GM23338 (cell line): Measurements from ENCODE around the gene NUDCD2. TPM values are rescaled to one million over a fixed set of nuclear protein-coding genes. Genes with fewer than 3 reads are reported as not detected.

ENCODE experiments used
- ATAC-seq: fragments of 200-7000 bp; cut with Tn5 transposase; 3 replicates; pipeline ENCODE4 v1.9.1; 2020
- DNase-seq: peaks from one replicate; pipeline ENCODE4 v3.0.0-alpha.2; 2015; ENCODE audit warnings: low spot score
- H2AFZ ChIP-seq: fragments of 200-600 bp; sonication (generic); 2 replicates; pipeline ENCODE4 v1.8.0; 2016; ENCODE audit warnings: antibody characterized with exemption, mild to moderate bottlenecking, moderate library complexity
- H3F3A ChIP-seq: fragments of 200-600 bp; sonication (generic); replicated peaks from 2 replicates; pipeline ENCODE4 v1.8.0; 2017; ENCODE audit warnings: antibody characterized with exemption, mixed run types, low read depth
- H3K27ac ChIP-seq: fragments of 200-600 bp; sonication (generic); 2 replicates; pipeline ENCODE4 v1.6.1; 2016; ENCODE audit warnings: low read depth
- H3K27me3 ChIP-seq: fragments of 200-600 bp; sonication (generic); 2 replicates; pipeline ENCODE4 v1.8.0; 2016; ENCODE audit warnings: mild to moderate bottlenecking, mixed run types, moderate library complexity; ENCODE audit not compliant: insufficient read depth
- H3K36me3 ChIP-seq: fragments of 200-600 bp; sonication (generic); 2 replicates; pipeline ENCODE4 v1.8.0; 2016; ENCODE audit warnings: mild to moderate bottlenecking; ENCODE audit not compliant: insufficient read depth
- H3K4me1 ChIP-seq: fragments of 200-600 bp; sonication (generic); 2 replicates; pipeline ENCODE4 v1.8.0; 2016; ENCODE audit warnings: mild to moderate bottlenecking, moderate library complexity; ENCODE audit not compliant: insufficient read depth
- H3K4me2 ChIP-seq: fragments of 200-600 bp; sonication (generic); 2 replicates; pipeline ENCODE4 v1.7.1; 2017; ENCODE audit warnings: mixed run types
- H3K4me3 ChIP-seq: fragments of 200-600 bp; sonication (generic); 2 replicates; pipeline ENCODE4 v1.6.1; 2016; ENCODE audit warnings: mixed run types
- H3K79me2 ChIP-seq: fragments of 200-600 bp; sonication (generic); replicated peaks from 2 replicates; pipeline ENCODE4 v1.8.0; 2017; ENCODE audit warnings: mild to moderate bottlenecking; ENCODE audit not compliant: insufficient read depth
- H3K9me2 ChIP-seq: fragments of 200-600 bp; sonication (generic); 2 replicates; pipeline ENCODE4 v1.8.0; 2017; ENCODE audit not compliant: insufficient read depth
- H4K20me1 ChIP-seq: fragments of 200-600 bp; sonication (generic); replicated peaks from 2 replicates; pipeline ENCODE4 v1.8.0; 2017; ENCODE audit warnings: mild to moderate bottlenecking; ENCODE audit not compliant: insufficient read depth
- H3K27ac Mint-ChIP-seq: 2 replicates; pipeline ENCODE4 v1.8.0; 2020; ENCODE audit warnings: inconsistent platforms, mild to moderate bottlenecking, moderate library complexity, mixed read lengths
- H3K27me3 Mint-ChIP-seq: 3 replicates; pipeline ENCODE4 v1.8.0; 2022; ENCODE audit warnings: low read depth, mild to moderate bottlenecking, moderate library complexity, mixed read lengths, inconsistent platforms; ENCODE audit not compliant: insufficient read depth, poor library complexity
- H3K36me3 Mint-ChIP-seq: 3 replicates; pipeline ENCODE4 v1.8.0; 2021; ENCODE audit warnings: low read depth, mild to moderate bottlenecking, inconsistent platforms, moderate library complexity, mixed read lengths
- H3K4me1 Mint-ChIP-seq: 3 replicates; pipeline ENCODE4 v1.8.0; 2020; ENCODE audit warnings: mild to moderate bottlenecking, inconsistent platforms, mixed read lengths
- H3K4me3 Mint-ChIP-seq: 3 replicates; pipeline ENCODE4 v1.8.0; 2021; ENCODE audit warnings: moderate library complexity, mild to moderate bottlenecking, inconsistent platforms, mixed read lengths
- H3K9me3 Mint-ChIP-seq: 3 replicates; pipeline ENCODE4 v1.8.0; 2020; ENCODE audit warnings: moderate library complexity, mild to moderate bottlenecking, inconsistent platforms, mixed read lengths
- CREB1 ChIP-seq: fragments of 250-450 bp; sonication (Bioruptor Pico); IDR thresholded peaks from 2 replicates; pipeline ENCODE4 v1.5.0; 2020; ENCODE audit warnings: low read depth, mild to moderate bottlenecking, moderate library complexity
- CTCF ChIP-seq, 2 experiments: fragments of 200-600 bp in 1 of 2; sonication (generic) in 1 of 2; conservative IDR thresholded peaks; 2 replicates each; pipeline versions ENCODE4 v1.5.1 to v1.6.1; 2016 to 2017; ENCODE audit warnings: antibody characterized with exemption in 2 of 2, low read depth in 2 of 2, mild to moderate bottlenecking in 2 of 2, moderate library complexity in 1 of 2
- ETS1 ChIP-seq: IDR thresholded peaks from 2 replicates; pipeline ENCODE4 v1.6.1; 2016; ENCODE audit warnings: antibody characterized with exemption
- EZH2 ChIP-seq: fragments of 200-600 bp; sonication (generic); IDR thresholded peaks from one replicate; pipeline ENCODE4 v1.8.0; 2017; ENCODE audit warnings: antibody characterized with exemption, mild to moderate bottlenecking, low read depth; ENCODE audit not compliant: unreplicated experiment
- EZH2phosphoT487 ChIP-seq: fragments of 200-600 bp; sonication (generic); IDR thresholded peaks from one replicate; pipeline ENCODE4 v1.8.1; 2018; ENCODE audit warnings: antibody characterized with exemption; ENCODE audit not compliant: unreplicated experiment
- JUNB ChIP-seq: IDR thresholded peaks from one replicate; pipeline ENCODE4 v1.6.1; 2016; ENCODE audit warnings: antibody characterized with exemption; ENCODE audit not compliant: unreplicated experiment
- NANOG ChIP-seq: IDR thresholded peaks from 2 replicates; pipeline ENCODE4 v1.6.1; 2016; ENCODE audit warnings: antibody characterized with exemption, borderline replicate concordance
- POLR2AphosphoS5 ChIP-seq: IDR thresholded peaks from 2 replicates; pipeline ENCODE4 v1.6.1; 2016; ENCODE audit warnings: antibody characterized with exemption, low read depth
- REST ChIP-seq: IDR thresholded peaks from one replicate; pipeline ENCODE4 v1.6.1; 2018; ENCODE audit warnings: antibody characterized with exemption; ENCODE audit not compliant: unreplicated experiment
- STAT1 ChIP-seq: IDR thresholded peaks from one replicate; pipeline ENCODE4 v1.6.1; 2016; ENCODE audit warnings: antibody characterized with exemption; ENCODE audit not compliant: unreplicated experiment
- ZNF114 ChIP-seq: fragments of 250-450 bp; sonication (Bioruptor Pico); IDR thresholded peaks from 2 replicates; pipeline ENCODE4 v1.5.0; 2020; ENCODE audit warnings: mild to moderate bottlenecking, moderate library complexity
- ZNF331 ChIP-seq: fragments of 250-450 bp; sonication (Bioruptor Pico); IDR thresholded peaks from 2 replicates; pipeline ENCODE4 v1.5.0; 2020; ENCODE audit warnings: low read depth, mild to moderate bottlenecking, moderate library complexity
- ZNF462 ChIP-seq: fragments of 250-450 bp; sonication (Bioruptor Pico); IDR thresholded peaks from 2 replicates; pipeline ENCODE4 v1.5.0; 2020; ENCODE audit warnings: mild to moderate bottlenecking, moderate library complexity
- polyA plus RNA-seq: library from polyadenylated mRNA; unstranded; fragments of >200 nt; fragmentation: Nextera tagmentation; extraction: Ambion mirVana; gene quantifications from 2 replicates; pipeline ENCODE4 v1.2.1, GENCODE V29; 2016
- total RNA-seq: library from RNA; depleted of rRNA; stranded (reverse); fragments of >200 nt; shearing (Covaris generic); gene quantifications from 2 replicates; pipeline ENCODE4 v1.2.3, GENCODE V29; 2014

The NUDCD2 gene
- total and polyA plus RNA-seq, 2 experiments from 2014 or later = 23.2 to 123 TPM

GRCh38 chr5:163432544-163432943 lies 27.4 kb downstream of the NUDCD2 start:
- DNase-seq (no peak), ATAC-seq (no peak)
- H2AFZ ChIP-seq = no peak overlapping the region
- Mint-ChIP-seq H3K27me3 (peaks cover 2% of the 10 kb centered on the region), H3K36me3 (no peaks in the 10 kb centered on the region), H3K4me1 (peaks cover 18% of the 10 kb centered on the region; the same call in 2 of the 3 replicates), H3K9me3 (no peaks in the 10 kb centered on the region; the same call in 2 of the 3 replicates), H3K27ac (no peak overlapping the region; the same call in 1 of the 2 replicates), H3K4me3 (no peak overlapping the region)
- H3K4me2 ChIP-seq = no peak overlapping the region
- H4K20me1 ChIP-seq = no peaks in the 10 kb centered on the region; the same call in 1 of the 2 replicates
- H3K9me2 ChIP-seq = peaks cover 6% of the 10 kb centered on the region; the same call in 1 of the 2 replicates
- peaks cover 7% of the 10 kb centered on the region; the same call in 1 of the 2 replicates for H3K4me1 ChIP-seq
- no peaks in the 10 kb centered on the region for H3K36me3 ChIP-seq
- no peaks in the 10 kb centered on the region for H3K27me3 ChIP-seq
- no peak for TF ChIP-seq ETS1
- no peak for TF ChIP-seq STAT1
- no peak for TF ChIP-seq ZNF462 (CRISPR knock-in tag)
- TF ChIP-seq EZH2 = no peak
- no peak for TF ChIP-seq NANOG
- no peak for TF ChIP-seq CTCF (conservative IDR thresholded peaks at IDR 0.05; ENCODE audit: low read depth in 2 of 2)
- no peak for TF ChIP-seq JUNB
- no peak for TF ChIP-seq EZH2phosphoT487
- TF ChIP-seq REST = no peak
- TF ChIP-seq ZNF114 (CRISPR knock-in tag) = no peak
- TF ChIP-seq CREB1 (CRISPR knock-in tag) = no peak
- TF ChIP-seq POLR2AphosphoS5 = no peak
- no peak for TF ChIP-seq ZNF331 (CRISPR knock-in tag)
- no peaks in the 10 kb centered on the region for H3K79me2 ChIP-seq
- no peak overlapping the region for H3K27ac ChIP-seq
- 0 out of 2 replicates have a peak, but pooled peaks cover 5% of the 10 kb centered on the region for H3F3A ChIP-seq
- no peak overlapping the region for H3K4me3 ChIP-seq
